AG10803 (cell line): ENCODE results near the gene PDE6H.

Source experiments
- DNase-seq: peaks from one replicate; pipeline ENCODE4 v3.0.0; 2010; ENCODE audit warnings: low read depth
- H3K4me3 ChIP-seq: 2 replicates; pipeline ENCODE4 v1.5.1; 2011; ENCODE audit warnings: mild to moderate bottlenecking, low read length, control low read depth
- TF ChIP-seq, protein P1 (sequence below): conservative IDR thresholded peaks from 2 replicates; pipeline ENCODE4 v1.5.1; 2011; ENCODE audit warnings: mild to moderate bottlenecking, low read length, control low read depth, inconsistent platforms

PDE6H gene

DNA sequence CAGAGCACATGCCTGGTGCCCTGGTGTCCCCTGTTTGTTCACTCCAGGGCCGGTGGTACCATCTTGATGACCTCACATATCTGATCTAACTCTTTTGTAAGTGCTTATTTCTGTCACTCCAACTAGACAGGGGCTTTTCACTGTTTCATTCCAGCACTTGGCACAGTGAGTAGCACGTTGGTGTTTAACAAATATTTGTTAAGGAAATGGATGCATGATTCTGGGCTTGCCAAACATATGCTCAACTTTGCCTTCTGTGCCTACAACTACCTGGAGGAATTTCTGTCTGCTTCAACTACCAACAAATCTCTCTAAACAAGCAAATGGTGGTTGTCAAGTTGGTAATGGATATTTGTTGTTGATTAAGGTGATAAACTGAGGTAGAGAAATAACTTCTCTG is 31.6 kb downstream of the PDE6H start:
- no peak for DNase-seq
- TF ChIP-seq, protein P1, sequence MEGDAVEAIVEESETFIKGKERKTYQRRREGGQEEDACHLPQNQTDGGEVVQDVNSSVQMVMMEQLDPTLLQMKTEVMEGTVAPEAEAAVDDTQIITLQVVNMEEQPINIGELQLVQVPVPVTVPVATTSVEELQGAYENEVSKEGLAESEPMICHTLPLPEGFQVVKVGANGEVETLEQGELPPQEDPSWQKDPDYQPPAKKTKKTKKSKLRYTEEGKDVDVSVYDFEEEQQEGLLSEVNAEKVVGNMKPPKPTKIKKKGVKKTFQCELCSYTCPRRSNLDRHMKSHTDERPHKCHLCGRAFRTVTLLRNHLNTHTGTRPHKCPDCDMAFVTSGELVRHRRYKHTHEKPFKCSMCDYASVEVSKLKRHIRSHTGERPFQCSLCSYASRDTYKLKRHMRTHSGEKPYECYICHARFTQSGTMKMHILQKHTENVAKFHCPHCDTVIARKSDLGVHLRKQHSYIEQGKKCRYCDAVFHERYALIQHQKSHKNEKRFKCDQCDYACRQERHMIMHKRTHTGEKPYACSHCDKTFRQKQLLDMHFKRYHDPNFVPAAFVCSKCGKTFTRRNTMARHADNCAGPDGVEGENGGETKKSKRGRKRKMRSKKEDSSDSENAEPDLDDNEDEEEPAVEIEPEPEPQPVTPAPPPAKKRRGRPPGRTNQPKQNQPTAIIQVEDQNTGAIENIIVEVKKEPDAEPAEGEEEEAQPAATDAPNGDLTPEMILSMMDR = no peak
- H3K4me3 ChIP-seq = no peak overlapping the region

DNA sequence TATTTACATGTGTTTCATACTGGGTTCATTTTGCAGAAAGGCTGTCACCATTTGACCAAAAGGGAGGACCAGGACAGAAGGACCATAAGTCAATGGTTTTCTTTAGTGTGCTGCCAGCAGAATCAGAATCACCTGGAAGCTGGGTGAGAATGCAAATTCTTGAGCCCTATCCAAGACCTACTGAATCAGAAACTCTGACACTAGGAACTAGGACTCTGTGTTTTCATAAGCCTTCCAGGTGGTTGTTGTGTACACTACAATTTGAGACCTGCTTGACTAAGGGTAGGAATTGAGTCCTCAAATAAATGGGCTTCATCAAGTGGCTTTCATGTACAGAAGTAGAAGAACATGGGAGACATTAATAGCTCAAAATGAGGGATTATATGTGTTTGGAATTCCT is 32.2 kb downstream of the PDE6H start:
- H3K4me3 ChIP-seq = no peak overlapping the region
- TF ChIP-seq, protein P1 = no peak
- DNase-seq = no peak

DNA sequence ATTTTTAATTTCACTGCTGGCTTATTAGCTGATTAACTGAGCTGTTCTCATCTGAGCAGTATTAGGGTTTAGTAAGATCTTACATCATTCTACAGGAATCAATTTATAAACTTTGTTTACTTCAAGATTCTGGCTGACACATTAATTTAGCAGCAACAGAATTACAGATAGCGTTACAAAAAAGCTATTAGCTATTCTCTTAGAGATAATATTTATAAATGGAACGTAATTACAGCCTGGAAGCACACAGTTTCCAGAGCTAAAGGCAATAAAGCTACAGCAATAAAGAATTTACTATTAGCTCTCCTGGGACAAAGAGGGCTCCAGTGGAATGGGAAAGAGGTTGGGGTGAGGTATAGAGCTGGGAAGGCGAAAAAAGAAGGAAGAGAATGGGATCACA is 34.7 kb downstream of the PDE6H start:
- DNase-seq = no peak
- H3K4me3 ChIP-seq = no peak overlapping the region
- TF ChIP-seq, protein P1 = no peak

DNA sequence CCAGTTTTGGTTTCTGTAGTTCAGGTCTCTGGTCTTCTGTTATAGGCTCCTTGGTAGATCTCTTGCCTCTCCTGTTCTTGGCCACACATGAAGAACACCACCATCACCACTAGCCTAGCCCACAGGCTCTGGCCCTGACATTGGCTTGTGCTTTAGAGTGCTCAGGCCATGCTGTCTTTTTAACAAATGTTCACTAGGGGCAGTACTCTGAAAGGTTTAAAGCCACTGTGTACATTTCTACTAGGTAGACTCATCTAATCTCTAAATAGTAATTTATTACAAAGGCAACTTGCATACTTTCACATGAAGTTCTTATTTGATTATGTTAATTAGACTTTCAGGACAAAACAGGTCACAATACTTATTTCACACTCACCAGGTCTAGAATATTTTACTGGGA is 38.3 kb downstream of the PDE6H start:
- no peak overlapping the region for H3K4me3 ChIP-seq
- TF ChIP-seq, protein P1 = peak; percentile 20; the same call in 1 of the 2 replicates
- DNase-seq = no peak

DNA sequence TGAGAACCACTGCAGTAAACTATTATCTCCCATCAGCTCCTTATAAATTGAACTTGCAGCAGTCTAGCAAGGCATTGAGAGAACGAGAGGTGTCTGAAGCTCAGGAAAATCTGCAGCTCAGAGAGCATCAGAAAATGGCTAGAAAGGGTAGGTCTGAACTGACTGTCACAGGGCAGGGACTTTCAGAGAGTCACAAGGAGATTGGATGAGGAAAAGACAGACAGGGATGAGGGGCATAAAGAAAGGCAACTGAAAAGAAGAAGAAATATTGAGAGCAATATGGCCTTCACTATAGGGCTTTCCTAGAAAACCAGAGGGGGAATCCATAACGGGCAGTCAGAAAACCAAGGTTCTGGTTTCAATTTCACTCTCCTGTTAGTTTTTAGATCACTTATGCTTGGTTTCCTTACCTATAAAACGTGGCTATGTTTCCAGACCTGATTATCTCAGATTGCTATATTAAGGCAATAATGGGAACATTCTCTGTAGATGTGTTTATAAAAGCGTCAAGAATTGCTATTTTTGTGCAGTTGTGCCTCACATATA is 40.9 kb downstream of the PDE6H start:
- no peak for DNase-seq
- TF ChIP-seq, protein P1 = no peak

DNA sequence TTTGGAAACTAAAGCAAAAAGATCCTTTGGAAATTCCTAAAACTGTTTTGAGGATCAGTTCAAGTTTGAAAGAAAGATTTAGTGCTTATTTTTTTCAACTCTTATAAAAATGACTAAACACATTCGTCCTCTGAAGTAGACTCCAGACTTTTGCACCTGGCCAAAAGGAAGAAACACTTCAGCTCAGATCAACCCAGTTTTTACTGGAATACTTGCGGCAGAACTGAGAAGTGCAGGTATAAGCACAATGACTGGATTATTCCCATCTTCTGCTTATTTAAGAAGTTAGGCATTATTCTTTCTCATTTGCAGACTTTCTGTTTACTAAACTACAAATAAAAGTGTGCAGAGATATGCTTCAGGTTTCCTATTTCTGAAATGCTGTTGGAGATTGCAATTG is 41.9 kb downstream of the PDE6H start:
- H3K4me3 ChIP-seq = no peak overlapping the region
- DNase-seq = no peak
- TF ChIP-seq, protein P1 = no peak

More for the DNA sequence above, 40.9 kb downstream of the PDE6H start:
- no peak overlapping the region for H3K4me3 ChIP-seq

DNA sequence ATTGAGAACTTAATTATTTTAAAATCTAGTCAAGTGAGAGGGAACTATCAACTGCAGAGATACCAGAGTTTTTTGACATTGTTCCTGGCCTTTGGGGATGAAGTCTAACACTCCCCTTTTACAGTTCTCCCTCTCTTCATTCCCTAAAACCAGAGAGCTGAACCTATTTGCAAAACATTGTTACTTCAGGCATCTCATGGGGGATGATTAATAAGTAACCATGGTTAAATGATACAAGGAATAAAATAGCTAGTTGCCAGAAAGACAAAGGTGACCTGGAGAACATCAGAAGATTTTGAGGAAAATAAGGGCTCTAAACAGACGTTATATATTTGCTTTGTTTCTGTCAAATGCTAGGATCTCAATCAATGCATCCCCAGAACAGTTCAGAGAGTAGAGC is 42.3 kb downstream of the PDE6H start:
- DNase-seq = no peak
- H3K4me3 ChIP-seq = no peak overlapping the region
- TF ChIP-seq, protein P1 = no peak
